GM10847 (cell line): Measurements from ENCODE around the gene NRGN.

Source experiments
- POLR2A ChIP-seq: IDR thresholded peaks from 2 replicates; pipeline ENCODE4 v1.6.1; 2011; ENCODE audit not compliant: insufficient read length; ENCODE audit errors: extremely low read depth

Gene NRGN

DNA sequence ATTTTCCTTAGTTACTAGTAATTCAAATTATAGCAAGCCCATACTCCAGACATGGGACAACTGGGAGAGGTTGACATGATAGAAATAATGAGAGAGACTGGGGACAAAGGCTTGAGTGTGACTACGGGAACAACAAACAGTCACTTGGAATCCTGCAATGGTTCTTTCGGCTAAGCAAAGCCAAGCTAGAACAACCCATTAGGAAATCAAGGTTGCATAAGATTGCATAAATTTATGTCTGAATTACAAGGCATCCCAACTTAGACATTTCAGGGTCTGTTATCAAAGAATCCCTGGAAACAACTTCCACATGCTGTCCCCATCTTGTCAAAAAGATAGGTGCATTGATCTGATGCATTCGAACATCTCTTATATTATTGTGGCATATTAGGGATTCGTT is 10.2 kb upstream of the NRGN start:
- no peak for TF ChIP-seq POLR2A

DNA sequence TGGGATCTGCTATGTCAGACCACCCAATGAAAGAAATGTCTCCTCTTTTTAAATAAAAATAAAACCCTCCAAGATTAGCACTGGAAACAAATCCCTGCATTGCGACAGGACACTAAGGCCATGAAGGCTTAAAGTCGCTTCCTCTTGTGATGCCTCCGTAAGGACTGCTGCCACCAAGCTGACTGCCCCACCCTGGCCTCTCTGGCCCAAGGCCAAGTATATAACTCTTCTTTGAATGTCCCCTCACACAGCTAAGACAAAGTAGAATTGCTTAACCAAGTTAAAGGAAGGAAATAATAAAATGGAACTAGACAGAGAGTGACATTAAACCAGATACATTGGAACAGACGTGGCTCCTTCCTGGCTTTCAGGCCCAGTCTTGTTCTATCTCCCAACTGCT is 7.5 kb upstream of the NRGN start:
- TF ChIP-seq POLR2A, result no peak

DNA sequence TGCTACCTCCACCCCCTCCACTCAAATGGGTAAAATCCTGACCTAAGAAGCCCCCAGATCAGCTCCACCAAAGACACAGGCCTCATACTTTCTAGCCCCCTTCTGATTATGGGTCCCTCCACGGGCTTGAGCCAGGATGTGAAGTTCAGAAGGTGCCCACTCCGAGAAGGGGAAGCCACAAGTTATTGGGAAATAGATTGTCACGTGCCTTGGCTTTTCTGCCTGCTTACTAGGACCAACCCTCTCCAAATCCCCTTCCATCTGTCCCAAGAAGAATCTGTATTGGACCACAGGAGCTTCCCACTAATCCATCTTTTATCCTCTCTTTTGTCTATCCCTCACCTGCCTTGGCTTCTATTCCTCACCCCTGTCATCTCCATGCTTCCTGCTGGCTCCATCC is 3.0 kb upstream of the NRGN start:
- TF ChIP-seq POLR2A, result no peak

DNA sequence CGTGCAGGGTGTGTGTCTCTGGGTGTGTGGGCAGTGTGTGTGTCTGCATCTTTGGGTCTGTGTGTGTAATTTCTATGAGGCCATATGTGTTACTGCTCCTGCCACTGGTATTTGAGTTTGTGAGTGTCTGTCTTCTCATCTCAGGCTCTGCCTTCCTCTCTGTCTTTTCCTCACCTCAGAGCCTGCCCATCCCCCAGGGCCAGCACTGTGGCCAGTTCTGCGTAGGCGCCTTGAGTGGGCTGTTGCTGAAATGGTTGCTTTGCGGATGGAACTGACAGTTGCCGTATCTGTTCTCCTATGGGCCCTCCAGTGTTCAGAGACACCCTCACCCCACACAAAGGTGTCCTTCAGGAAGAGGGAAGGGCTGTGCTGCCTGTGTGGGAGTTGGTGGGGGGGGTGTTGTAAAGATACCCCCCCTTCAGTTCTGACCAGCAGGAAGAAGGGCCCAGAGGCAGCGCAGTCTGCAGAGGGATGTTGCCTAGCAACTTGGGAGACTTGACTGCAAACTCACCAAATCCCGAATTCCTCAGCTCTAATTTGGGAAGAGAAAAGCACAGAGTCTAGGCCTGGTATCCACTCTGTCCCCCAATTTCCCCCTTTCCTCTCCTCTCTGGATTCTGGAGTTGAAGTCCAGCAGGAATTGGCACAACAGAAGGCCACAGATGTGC is 2.0 kb upstream of the NRGN start:
- TF ChIP-seq POLR2A, result no peak

DNA sequence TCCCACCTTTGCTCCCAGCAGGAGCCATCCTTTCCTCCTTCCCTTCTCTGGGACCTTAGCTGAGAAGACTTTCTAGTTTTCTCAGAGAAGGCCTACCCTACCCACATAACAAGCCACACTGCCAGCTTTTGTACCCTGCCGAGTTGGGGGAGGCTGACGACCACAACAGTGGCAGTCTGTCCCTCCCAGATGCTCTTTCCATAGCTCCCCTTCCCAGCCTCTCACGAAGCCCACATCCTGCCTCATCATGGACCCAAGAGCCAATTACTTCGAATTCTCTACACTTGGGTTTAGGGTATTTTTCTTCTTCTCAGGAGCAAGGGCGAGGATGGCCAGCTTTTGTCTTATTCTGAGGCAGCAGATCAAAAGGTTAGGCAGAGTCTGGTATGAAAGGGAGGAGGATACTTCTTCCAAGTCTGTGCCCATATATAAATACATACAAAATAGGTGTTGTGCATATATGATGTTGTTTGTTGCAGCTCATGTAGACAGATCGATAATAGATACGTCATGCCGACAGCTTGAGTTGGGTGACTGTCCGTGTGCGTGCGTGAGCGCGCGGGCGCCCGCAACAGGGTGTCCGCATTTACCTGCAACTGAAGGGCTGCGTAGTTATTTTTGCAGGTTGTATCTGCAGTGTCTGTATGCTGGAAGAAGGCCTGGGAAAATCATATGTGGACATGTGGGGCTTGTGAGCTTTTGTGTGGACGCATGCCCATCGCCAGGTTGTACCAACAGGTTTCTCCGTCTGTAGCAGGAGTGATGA is 846 bp upstream of the NRGN start:
- no peak for TF ChIP-seq POLR2A

DNA sequence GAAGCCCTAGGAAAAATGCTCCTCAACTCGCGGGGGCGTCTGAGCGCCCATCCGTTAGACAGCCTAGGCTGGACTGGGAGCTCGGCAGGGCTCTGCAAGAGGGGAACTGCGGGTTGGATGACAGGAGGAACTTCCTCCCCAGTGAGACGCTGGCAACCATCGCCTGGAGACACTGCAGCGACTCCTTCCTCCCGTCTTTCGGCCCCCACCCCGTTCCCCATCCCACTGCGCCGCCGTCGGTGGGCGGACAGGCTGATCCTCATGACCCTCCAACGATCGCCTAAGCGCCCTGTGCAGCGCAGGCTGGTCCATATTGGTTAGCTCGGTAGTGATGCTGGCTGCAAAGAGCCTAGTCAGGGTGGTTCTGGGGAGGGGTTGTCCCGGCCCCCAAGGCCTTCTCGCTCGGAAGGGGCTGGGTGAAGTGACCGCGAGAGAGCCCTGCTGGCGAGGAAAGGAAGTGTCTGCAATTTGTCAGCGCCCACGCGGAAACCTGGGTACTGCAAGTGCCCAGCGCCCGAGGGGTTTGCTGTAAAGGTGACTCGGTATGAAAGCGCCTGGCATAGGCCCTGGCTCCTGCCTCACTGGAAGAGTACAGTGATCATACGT is 638 bp downstream of the NRGN start:
- TF ChIP-seq POLR2A, result no peak

GRCh38 chr11:124742555-124742954 is 2.8 kb downstream of the NRGN start:
- TF ChIP-seq POLR2A, result no peak

GRCh38 chr11:124743050-124743449 is 3.3 kb downstream of the NRGN start:
- TF ChIP-seq POLR2A, result no peak

- no peak for TF ChIP-seq POLR2A
Observed at GRCh38 chr11:124745270-124745834, 5.6 kb downstream of the NRGN start.

GRCh38 chr11:124745835-124746620 is 6.3 kb downstream of the NRGN start:
- TF ChIP-seq POLR2A, result no peak

DNA sequence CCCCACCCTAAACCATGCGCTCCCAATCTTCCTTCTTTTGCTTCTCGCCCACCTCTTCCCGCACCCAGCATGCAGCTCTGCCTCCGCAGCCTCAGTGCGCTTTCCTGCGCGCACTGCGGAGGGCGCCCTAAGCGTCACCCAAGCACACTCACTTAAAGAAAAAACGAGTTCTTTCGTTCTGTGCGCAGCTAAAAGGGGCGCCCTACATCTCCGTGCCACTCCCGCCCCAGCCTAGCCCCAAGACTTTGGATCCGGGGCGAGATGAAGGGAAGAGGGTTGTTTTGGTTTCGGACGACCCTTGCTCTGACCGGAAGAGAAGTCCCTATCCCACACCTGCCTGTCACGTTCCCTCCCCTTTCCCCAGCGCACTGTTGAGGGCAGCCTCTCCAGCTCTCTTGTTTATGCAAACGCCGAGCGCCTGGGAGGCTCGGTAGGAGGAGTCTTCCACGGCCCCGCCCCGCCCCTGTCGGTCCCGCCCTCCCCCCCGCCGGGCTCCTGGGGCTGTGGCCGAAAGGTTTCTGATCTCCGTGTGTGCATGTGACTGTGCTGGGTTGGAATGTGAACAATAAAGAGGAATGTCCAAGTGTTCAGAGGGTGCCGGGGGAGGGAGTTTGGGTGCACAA is 7.0 kb downstream of the NRGN start:
- TF ChIP-seq POLR2A, result no peak

DNA sequence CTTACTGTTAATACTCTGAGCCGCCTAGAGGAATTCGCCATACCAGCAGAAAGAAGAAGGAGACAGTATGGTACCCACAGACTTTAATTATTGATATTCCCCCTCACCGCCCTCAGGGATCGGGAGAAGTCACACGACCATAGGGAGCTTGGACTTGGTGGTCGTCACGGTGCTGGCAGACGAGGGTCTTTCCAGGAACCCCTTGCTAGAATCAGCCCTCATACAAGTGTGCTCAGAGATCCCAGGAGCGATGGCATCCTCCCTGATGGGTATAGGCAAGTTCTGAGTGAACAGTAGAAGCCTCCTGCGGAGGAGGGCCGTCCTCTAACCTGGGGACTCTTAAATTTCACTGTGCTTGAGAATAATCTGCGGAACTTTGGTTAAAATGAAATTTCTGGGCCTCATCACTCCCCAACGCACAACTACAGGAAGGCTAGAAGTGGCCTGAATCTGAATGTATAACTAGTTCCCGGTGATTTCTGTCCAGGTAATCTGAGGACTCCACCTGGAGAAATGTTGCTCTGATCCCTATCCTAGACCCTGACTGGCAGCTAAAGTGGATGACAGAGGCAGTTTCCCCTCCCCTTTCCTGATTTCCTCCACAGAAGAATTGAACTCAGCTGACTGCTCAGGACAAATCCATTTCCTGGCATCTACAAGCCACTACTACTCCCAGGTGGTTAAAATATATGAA is 7.8 kb downstream of the NRGN start:
- TF ChIP-seq POLR2A, result no peak

GRCh38 chr11:124748100-124748418 is 8.3 kb downstream of the NRGN start:
- TF ChIP-seq POLR2A, result no peak
